PC-9 (cell line): ENCODE results near the gene KDELR1.

ENCODE experiments used
- CTCF ChIP-seq: fragments of 200-600 bp; sonication (generic); conservative IDR thresholded peaks from 2 replicates; pipeline ENCODE4 v1.6.1; 2017; ENCODE audit warnings: mixed run types, antibody characterized with exemption, mild to moderate bottlenecking, moderate library complexity
- EZH2 ChIP-seq: fragments of 200-600 bp; sonication (generic); IDR thresholded peaks from 2 replicates; pipeline ENCODE4 v1.8.0; 2017; ENCODE audit warnings: antibody characterized with exemption, low read depth

DNA sequence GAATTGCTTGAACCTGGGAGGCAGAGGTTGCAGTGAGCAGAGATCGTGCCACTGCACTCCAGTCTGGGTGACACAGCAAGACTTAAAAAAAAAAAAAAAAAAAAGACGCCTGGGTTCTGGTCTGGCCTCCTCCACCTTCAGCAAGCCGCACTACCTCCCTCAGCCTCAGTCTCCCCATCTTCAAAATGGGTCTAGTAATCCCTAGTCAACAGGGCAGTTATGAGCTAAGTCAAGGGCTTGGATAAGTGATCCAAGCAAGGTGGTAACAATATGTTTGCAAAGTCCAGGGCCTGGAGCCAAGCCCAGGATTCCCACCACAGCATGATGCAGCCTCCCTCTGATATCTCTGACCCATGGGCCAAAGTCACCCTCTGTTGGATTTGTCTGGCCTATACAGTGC, 4.4 kb downstream of the KDELR1 start:
- TF ChIP-seq CTCF (no peak), EZH2 (no peak)
